H1 (cell line): Measurements from ENCODE around the gene RCSD1. TPM values are rescaled to one million over a fixed set of nuclear protein-coding genes. Genes with fewer than 3 reads are reported as not detected.

Experiments used
- CTCF ChIA-PET: fragments of 300-600 bp; sonication (Branson Sonifier 250); formaldehyde crosslinking; loops from one replicate; lab custom pipeline; 2021; ENCODE audit not compliant: partially characterized antibody; lab: Charles Lee
- POLR2A ChIA-PET: fragments of 300-600 bp; sonication (Branson Sonifier 250); formaldehyde crosslinking; loops from one replicate; lab custom pipeline; 2021; ENCODE audit warnings: inconsistent platforms; ENCODE audit not compliant: partially characterized antibody; lab: Charles Lee
- DNase-seq, 2 experiments: peaks; one replicate each; pipeline versions ENCODE4 v3.0.0 to v3.0.0-alpha.2; 2010 to 2022; ENCODE audit warnings: low spot score in 2 of 2, low read depth in 1 of 2, mixed read lengths in 1 of 2
- FAIRE-seq: peaks from 2 replicates; lab custom pipeline; 2011; peaks lifted over from hg19 to GRCh38; lab: Jason Lieb, UNC
- H2AFZ ChIP-seq: 2 replicates; pipeline ENCODE4 v1.8.1; 2012; ENCODE audit warnings: low read length, inconsistent platforms
- H2AK5ac ChIP-seq: 2 replicates; pipeline ENCODE4 v1.6.1; 2013; ENCODE audit warnings: low read depth, low read length
- H2BK120ac ChIP-seq: replicated peaks from 2 replicates; pipeline ENCODE3; 2013; ENCODE audit warnings: low read depth, low read length, inconsistent platforms
- H2BK12ac ChIP-seq: 2 replicates; pipeline ENCODE4 v1.6.1; 2013; ENCODE audit warnings: low read depth, low read length
- H2BK15ac ChIP-seq: 2 replicates; pipeline ENCODE4 v1.6.1; 2013; ENCODE audit warnings: low read length
- H2BK20ac ChIP-seq: 2 replicates; pipeline ENCODE4 v1.6.1; 2013; ENCODE audit warnings: low read length
- H2BK5ac ChIP-seq: 2 replicates; pipeline ENCODE4 v1.6.1; 2013; ENCODE audit warnings: low read depth, low read length
- H3K14ac ChIP-seq: 2 replicates; pipeline ENCODE4 v1.6.1; 2013; ENCODE audit warnings: inconsistent platforms; ENCODE audit not compliant: insufficient read length
- H3K18ac ChIP-seq: 2 replicates; pipeline ENCODE4 v1.6.1; 2013; ENCODE audit warnings: low read length; ENCODE audit errors: extremely low read depth
- H3K23ac ChIP-seq: 2 replicates; pipeline ENCODE4 v1.6.1; 2013; ENCODE audit warnings: inconsistent platforms; ENCODE audit not compliant: insufficient read length
- H3K23me2 ChIP-seq: 2 replicates; pipeline ENCODE4 v1.6.1; 2013; ENCODE audit warnings: low read depth, low read length
- H3K27ac ChIP-seq: 2 replicates; pipeline ENCODE4 v1.6.1; 2011; ENCODE audit warnings: low read depth, low read length, inconsistent platforms
- H3K27me3 ChIP-seq, 4 experiments: replicated peaks in 1 of 4; 1 replicate in 1 of 4; 2 replicates in 3 of 4; pipeline versions ENCODE4 v1.6.1 to v1.8.1; 2011 to 2013; ENCODE audit warnings: low read length in 3 of 4, mild to moderate bottlenecking in 3 of 4, inconsistent platforms in 2 of 4, mixed read lengths in 2 of 4, moderate library complexity in 1 of 4; ENCODE audit not compliant: control insufficient read depth in 3 of 4, insufficient read depth in 3 of 4; ENCODE audit errors: extremely low read depth in 1 of 4
- H3K36me3 ChIP-seq, 4 experiments: 2 replicates each; pipeline versions ENCODE4 v1.6.1 to v1.8.1; 2011 to 2013; ENCODE audit warnings: mild to moderate bottlenecking in 4 of 4, low read length in 3 of 4, moderate library complexity in 2 of 4, control low read depth in 1 of 4, inconsistent platforms in 1 of 4; ENCODE audit not compliant: insufficient read depth in 4 of 4, control insufficient read depth in 2 of 4
- H3K4ac ChIP-seq: replicated peaks from 2 replicates; pipeline ENCODE3; 2013; ENCODE audit warnings: low read length, low read depth, mixed read lengths, inconsistent platforms; ENCODE audit not compliant: insufficient read length
- H3K4me1 ChIP-seq, 4 experiments: replicated peaks in 1 of 4; 1 replicate in 1 of 4; 2 replicates in 3 of 4; pipeline versions ENCODE4 v1.6.1 to v1.8.1; 2011 to 2013; ENCODE audit warnings: low read length in 3 of 4, inconsistent platforms in 2 of 4, mixed read lengths in 1 of 4; ENCODE audit not compliant: insufficient read depth in 4 of 4, control insufficient read depth in 3 of 4
- H3K4me2 ChIP-seq, 2 experiments: 2 replicates each; pipeline versions ENCODE4 v1.6.1 to v1.8.1; 2011 to 2013; ENCODE audit warnings: low read depth in 2 of 2, low read length in 2 of 2, control low read depth in 1 of 2, inconsistent platforms in 1 of 2, mild to moderate bottlenecking in 1 of 2; ENCODE audit not compliant: insufficient read depth in 1 of 2
- H3K4me3 ChIP-seq, 4 experiments: fragments of 200-600, 300-600 bp in 1 of 4; sonication (generic), shearing (Covaris generic), sonication (Bioruptor Twin) in 1 of 4; 2 replicates each; pipeline versions ENCODE4 v1.5.1 to v1.8.1; 2011 to 2016; ENCODE audit warnings: low read length in 4 of 4, low read depth in 3 of 4, control low read depth in 2 of 4, inconsistent platforms in 2 of 4, mild to moderate bottlenecking in 2 of 4, mixed read lengths in 1 of 4, moderate library complexity in 1 of 4; ENCODE audit not compliant: insufficient read depth in 2 of 4; ENCODE audit errors: extremely low read depth in 1 of 4
- H3K56ac ChIP-seq: replicated peaks from 2 replicates; pipeline ENCODE3; 2013; ENCODE audit warnings: low read depth, mild to moderate bottlenecking, mixed read lengths, low read length, inconsistent platforms; ENCODE audit not compliant: insufficient read length
- H3K79me1 ChIP-seq: 2 replicates; pipeline ENCODE4 v1.6.1; 2013; ENCODE audit warnings: low read depth, low read length, control low read depth
- H3K79me2 ChIP-seq, 2 experiments: 2 replicates each; pipeline versions ENCODE4 v1.6.1 to v1.8.1; 2012 to 2013; ENCODE audit warnings: low read length in 2 of 2, mild to moderate bottlenecking in 2 of 2, inconsistent platforms in 1 of 2; ENCODE audit not compliant: insufficient read depth in 2 of 2, control insufficient read depth in 1 of 2
- H3K9ac ChIP-seq, 4 experiments: replicated peaks in 1 of 4; 1 replicate in 1 of 4; 2 replicates in 3 of 4; pipeline versions ENCODE4 v1.6.1 to v1.8.1; 2011 to 2013; ENCODE audit warnings: low read depth in 3 of 4, low read length in 3 of 4, control low read depth in 2 of 4, mild to moderate bottlenecking in 2 of 4, moderate library complexity in 2 of 4, inconsistent platforms in 1 of 4; ENCODE audit errors: extremely low read depth in 1 of 4
- H3K9me3 ChIP-seq, 2 experiments: 2 replicates each; pipeline versions ENCODE4 v1.6.1 to v1.8.1; 2012 to 2013; ENCODE audit warnings: mild to moderate bottlenecking in 2 of 2, moderate library complexity in 2 of 2, control low read depth in 1 of 2, inconsistent platforms in 1 of 2, low read depth in 1 of 2, low read length in 1 of 2, mixed read lengths in 1 of 2; ENCODE audit not compliant: insufficient read depth in 2 of 2
- H4K20me1 ChIP-seq, 2 experiments: replicated peaks in 1 of 2; 2 replicates each; pipeline versions ENCODE3 to v1.8.1; 2011 to 2013; ENCODE audit warnings: inconsistent platforms in 2 of 2, low read length in 2 of 2, mild to moderate bottlenecking in 1 of 2; ENCODE audit not compliant: insufficient read depth in 2 of 2, control insufficient read depth in 1 of 2
- H4K5ac ChIP-seq: 2 replicates; pipeline ENCODE4 v1.6.1; 2013; ENCODE audit warnings: low read length, low read depth, mixed read lengths, inconsistent platforms; ENCODE audit not compliant: insufficient read length
- H4K8ac ChIP-seq: 2 replicates; pipeline ENCODE4 v1.8.0; 2013; ENCODE audit warnings: mild to moderate bottlenecking, moderate library complexity, low read length, inconsistent platforms; ENCODE audit not compliant: insufficient read depth; ENCODE audit errors: extremely low read depth
- H4K91ac ChIP-seq: replicated peaks from 2 replicates; pipeline ENCODE3; 2013; ENCODE audit warnings: low read length, mixed read lengths, inconsistent platforms; ENCODE audit not compliant: insufficient read length
- ASH2L ChIP-seq: fragments of 200-600, 300-600 bp; sonication (generic); IDR thresholded peaks from one replicate; pipeline ENCODE4 v1.7.1; 2017; ENCODE audit warnings: low read length
- ATF2 ChIP-seq: IDR thresholded peaks from 2 replicates; pipeline ENCODE4 v1.6.1; 2012; ENCODE audit warnings: low read length, inconsistent platforms
- EP300 ChIP-seq, 2 experiments: IDR thresholded peaks; 1 replicate in 1 of 2; 2 replicates in 1 of 2; pipeline ENCODE4 v1.6.1; 2011 to 2012; ENCODE audit warnings: low read depth in 2 of 2, low read length in 2 of 2, mild to moderate bottlenecking in 2 of 2, borderline replicate concordance in 1 of 2, inconsistent platforms in 1 of 2, moderate library complexity in 1 of 2
- KDM1A ChIP-seq: fragments of 200-600, 300-600 bp; sonication (generic); IDR thresholded peaks from 2 replicates; pipeline ENCODE4 v1.7.1; 2016; ENCODE audit warnings: mild to moderate bottlenecking, low read length, borderline replicate concordance
- MAFK ChIP-seq: IDR thresholded peaks from 2 replicates; pipeline ENCODE4 v1.6.1; 2012; ENCODE audit warnings: low read depth, mild to moderate bottlenecking, improper control_type of control experiment, low read length
- MAX ChIP-seq: IDR thresholded peaks from 2 replicates; pipeline ENCODE4 v1.6.1; 2012; ENCODE audit warnings: inconsistent platforms
- NRF1 ChIP-seq: IDR thresholded peaks from 2 replicates; pipeline ENCODE4 v1.6.1; 2011; ENCODE audit warnings: mild to moderate bottlenecking, low read depth, low read length, improper control_type of control experiment
- PHF8 ChIP-seq: fragments of 200-600 bp; sonication (generic); conservative IDR thresholded peaks from 2 replicates; pipeline ENCODE4 v1.7.1; 2012; ENCODE audit warnings: low read depth, mild to moderate bottlenecking, inconsistent platforms, low read length, moderate library complexity
- SAP30 ChIP-seq: fragments of 300-600 bp; sonication (generic); IDR thresholded peaks from 2 replicates; pipeline ENCODE4 v1.7.1; 2012; ENCODE audit warnings: low read length, moderate library complexity, mild to moderate bottlenecking, inconsistent platforms; ENCODE audit not compliant: insufficient read depth, insufficient replicate concordance
- SIX5 ChIP-seq: IDR thresholded peaks from 2 replicates; pipeline ENCODE4 v1.6.1; 2011; ENCODE audit warnings: mild to moderate bottlenecking, low read depth, low read length
- SP2 ChIP-seq: IDR thresholded peaks from 2 replicates; pipeline ENCODE4 v1.6.1; 2012; ENCODE audit warnings: mild to moderate bottlenecking, low read length, inconsistent platforms
- YY1 ChIP-seq: IDR thresholded peaks from 2 replicates; pipeline ENCODE4 v1.6.1; 2011; ENCODE audit warnings: low read depth, mild to moderate bottlenecking, low read length
- WGBS, 2 experiments: shearing (Covaris generic) in 1 of 2; methylation state at CpG; one replicate each; pipeline versions ENCODE4 v1.1.6 to v1.1.7; 2013 to 2015; ENCODE audit warnings: low lambda C conversion rate in 2 of 2, mixed read lengths in 2 of 2, inconsistent platforms in 1 of 2, low coverage in 1 of 2, missing lambda C conversion rate in 1 of 2; ENCODE audit not compliant: insufficient replicate concordance in 2 of 2, insufficient coverage in 1 of 2, insufficient read length in 1 of 2; ENCODE audit errors: extremely low coverage in 1 of 2, missing lambda C conversion rate in 1 of 2; 5-methylcytosine and 5-hydroxymethylcytosine counted together
- polyA plus RNA-seq, 7 experiments: library from polyadenylated mRNA; depleted of rRNA in 3 of 7; stranded (reverse) in 5 of 7; unstranded in 2 of 7; fragments of >200 nt in 5 of 7; fragments of 200-250 nt in 2 of 7; gene quantifications; 1 replicate in 5 of 7; 2 replicates in 1 of 7; 4 replicates in 1 of 7; pipeline versions ENCODE4 v1.2.1 to v1.2.3, GENCODE V29; 2011 to 2013; ENCODE audit warnings: missing spikeins in 2 of 7, mixed read lengths in 2 of 7
- total RNA-seq: library from RNA; stranded (reverse); fragmentation: NEBNext Ultra II Directional; extraction: Animal tissue kit (Norgen Biotek cat#: 25700); gene quantifications from 2 replicates; pipeline ENCODE4 v1.2.1, GENCODE V29; 2021

RCSD1 gene
- total and polyA plus RNA-seq, 2 of the 8 experiments (the other 6 are each of a cell fraction or from before 2014, with no cell fraction given), result 0.47 to 0.69 TPM

GRCh38 chr1:167689567-167689920, 59.5 kb downstream of the RCSD1 start:
- no peak overlapping the region for H3K23ac ChIP-seq
- no peak overlapping the region for H3K4me2 ChIP-seq
- CTCF ChIA-PET, result interaction anchor here (0.7 to 1.9 kb wide), 5 partner anchors 16 to 132 kb away, joined by 3 to 9 read pairs (median 4); no protein-coding TSS in a partner anchor
- H3K79me1 ChIP-seq, result no peaks in the 10 kb centered on the region
- H3K79me2 ChIP-seq, result no peaks in the 10 kb centered on the region
- H3K4ac ChIP-seq, result no peak overlapping the region
- DNase-seq (no peak), FAIRE-seq (no peak)
- peaks cover 0 to 5% (median 0%) of the 10 kb centered on the region in 4 experiments; a peak in 3 of 7 replicates for H3K4me1 ChIP-seq
- H3K14ac ChIP-seq, result no peak overlapping the region
- H3K18ac ChIP-seq, result no peak overlapping the region
- WGBS, 2 experiments, result 93% methylated on average over 5 of the region's 5 CpGs; no CpG with 5 or more reads in 1 of the 2 experiments
- no peak overlapping the region for H4K91ac ChIP-seq
- no peak overlapping the region for H2BK12ac ChIP-seq
- POLR2A ChIA-PET, result interaction anchor here (1.6 kb wide), 1 partner anchor 136 kb away, joined by 3 read pairs; the partner anchor contains the start of gene CREG1
- no peak overlapping the region for H2BK120ac ChIP-seq
- H3K23me2 ChIP-seq, result no peaks in the 10 kb centered on the region; the same call in 1 of the 2 replicates
- no peak overlapping the region for H3K56ac ChIP-seq
- H2AK5ac ChIP-seq, result no peak overlapping the region
- H3K4me3 ChIP-seq, result no peak overlapping the region
- no peak overlapping the region for H3K27ac ChIP-seq
- no peaks in the 10 kb centered on the region for H3K36me3 ChIP-seq
- no peak overlapping the region for H2BK20ac ChIP-seq
- no peak overlapping the region for H3K9ac ChIP-seq
- H3K27me3 ChIP-seq, result no peaks in the 10 kb centered on the region; a peak in 1 of 7 replicates
- no peak overlapping the region for H4K8ac ChIP-seq
- no peak overlapping the region for H2BK15ac ChIP-seq
- H3K9me3 ChIP-seq, result no peaks in the 10 kb centered on the region
- H2BK5ac ChIP-seq, result peak overlapping the region; percentile 2; the same call in 1 of the 2 replicates
- no peaks in the 10 kb centered on the region for H4K20me1 ChIP-seq
- no peak overlapping the region for H2AFZ ChIP-seq
- no peak overlapping the region for H4K5ac ChIP-seq
- TF ChIP-seq YY1, result no peak
- TF ChIP-seq SAP30, result no peak
- no peak for TF ChIP-seq SP2
- no peak for TF ChIP-seq ASH2L
- TF ChIP-seq PHF8, result no peak
- TF ChIP-seq SIX5, result no peak
- no peak for TF ChIP-seq ATF2
- TF ChIP-seq NRF1, result no peak
- no peak for TF ChIP-seq MAX
- TF ChIP-seq EP300 (IDR thresholded peaks at IDR 0.05; ENCODE audit: borderline replicate concordance in 1 of 2, low read depth in 2 of 2, low read length in 2 of 2), result no peak
- TF ChIP-seq MAFK, result no peak
- TF ChIP-seq KDM1A, result no peak
